Measurements from ENCODE around the gene SARM1. TPM values are rescaled to one million over a fixed set of nuclear protein-coding genes. Genes with fewer than 3 reads are reported as not detected.

The SARM1 gene
- total and polyA plus RNA-seq, 2 of the 13 experiments (the other 11 are each of a cell fraction or from before 2014, with no cell fraction given), result 0.73 to 0.86 TPM

- TF ChIP-seq CSRNP1 (CRISPR knock-in tag; IDR thresholded peaks at IDR 0.05) (no peak), YEATS4 (CRISPR knock-in tag; IDR thresholded peaks at IDR 0.05; ENCODE audit: borderline replicate concordance) (0 out of 2 replicates have a peak, but pooled peaks have one; percentile 46), ERF (CRISPR knock-in tag; IDR thresholded peaks at IDR 0.05) (peak; percentile 42; the same call in 1 of the 2 replicates), REPIN1 (CRISPR knock-in tag; IDR thresholded peaks at IDR 0.05; ENCODE audit: borderline replicate concordance, low read depth) (peak; percentile 66; the same call in 1 of the 2 replicates), ZBTB37 (CRISPR knock-in tag; IDR thresholded peaks at IDR 0.05) (0 out of 2 replicates have a peak, but pooled peaks have one; percentile 31), DRAP1 (CRISPR knock-in tag; IDR thresholded peaks at IDR 0.05) (peak; percentile 48; the same call in 1 of the 2 replicates), XRCC5 (optimal IDR thresholded peaks at IDR 0.05; ENCODE audit: low read length) (peak; percentile 95), UBTF (CRISPR knock-in tag; IDR thresholded peaks at IDR 0.05) (peak; percentile 47; the same call in 1 of the 2 replicates), ZNF232 (CRISPR knock-in tag; IDR thresholded peaks at IDR 0.05; ENCODE audit: borderline replicate concordance) (0 out of 2 replicates have a peak, but pooled peaks have one; percentile 7), ZNF317 (CRISPR knock-in tag; IDR thresholded peaks at IDR 0.05) (peak; percentile 50; the same call in 1 of the 2 replicates), ZNF614 (CRISPR knock-in tag; IDR thresholded peaks at IDR 0.05; ENCODE audit: borderline replicate concordance) (0 out of 2 replicates have a peak, but pooled peaks have one; percentile 19), RARA (CRISPR knock-in tag; IDR thresholded peaks at IDR 0.05) (0 out of 2 replicates have a peak, but pooled peaks have one; percentile 11)
Observed at GRCh38 chr17:28416703-28417311, 45.3 kb downstream of the SARM1 start (continued).
